ENCODE results near the gene ABCA1.
"Not testable (repeated sequence)": the region's sequence is repeated elsewhere in the genome, so short reads cannot be mapped to it uniquely, and the experiment has no call there.

The ABCA1 gene, protein sequence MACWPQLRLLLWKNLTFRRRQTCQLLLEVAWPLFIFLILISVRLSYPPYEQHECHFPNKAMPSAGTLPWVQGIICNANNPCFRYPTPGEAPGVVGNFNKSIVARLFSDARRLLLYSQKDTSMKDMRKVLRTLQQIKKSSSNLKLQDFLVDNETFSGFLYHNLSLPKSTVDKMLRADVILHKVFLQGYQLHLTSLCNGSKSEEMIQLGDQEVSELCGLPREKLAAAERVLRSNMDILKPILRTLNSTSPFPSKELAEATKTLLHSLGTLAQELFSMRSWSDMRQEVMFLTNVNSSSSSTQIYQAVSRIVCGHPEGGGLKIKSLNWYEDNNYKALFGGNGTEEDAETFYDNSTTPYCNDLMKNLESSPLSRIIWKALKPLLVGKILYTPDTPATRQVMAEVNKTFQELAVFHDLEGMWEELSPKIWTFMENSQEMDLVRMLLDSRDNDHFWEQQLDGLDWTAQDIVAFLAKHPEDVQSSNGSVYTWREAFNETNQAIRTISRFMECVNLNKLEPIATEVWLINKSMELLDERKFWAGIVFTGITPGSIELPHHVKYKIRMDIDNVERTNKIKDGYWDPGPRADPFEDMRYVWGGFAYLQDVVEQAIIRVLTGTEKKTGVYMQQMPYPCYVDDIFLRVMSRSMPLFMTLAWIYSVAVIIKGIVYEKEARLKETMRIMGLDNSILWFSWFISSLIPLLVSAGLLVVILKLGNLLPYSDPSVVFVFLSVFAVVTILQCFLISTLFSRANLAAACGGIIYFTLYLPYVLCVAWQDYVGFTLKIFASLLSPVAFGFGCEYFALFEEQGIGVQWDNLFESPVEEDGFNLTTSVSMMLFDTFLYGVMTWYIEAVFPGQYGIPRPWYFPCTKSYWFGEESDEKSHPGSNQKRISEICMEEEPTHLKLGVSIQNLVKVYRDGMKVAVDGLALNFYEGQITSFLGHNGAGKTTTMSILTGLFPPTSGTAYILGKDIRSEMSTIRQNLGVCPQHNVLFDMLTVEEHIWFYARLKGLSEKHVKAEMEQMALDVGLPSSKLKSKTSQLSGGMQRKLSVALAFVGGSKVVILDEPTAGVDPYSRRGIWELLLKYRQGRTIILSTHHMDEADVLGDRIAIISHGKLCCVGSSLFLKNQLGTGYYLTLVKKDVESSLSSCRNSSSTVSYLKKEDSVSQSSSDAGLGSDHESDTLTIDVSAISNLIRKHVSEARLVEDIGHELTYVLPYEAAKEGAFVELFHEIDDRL (N-terminal part only)

GRCh38 chr9:104927912-104928740 lies at the start of gene ABCA1:
TSS of gene ABCA1 (minus strand) at chr9:104928155. CDS start at chr9:104903679, 24,476 bp downstream.
- TF ChIP-seq, protein P1, sequence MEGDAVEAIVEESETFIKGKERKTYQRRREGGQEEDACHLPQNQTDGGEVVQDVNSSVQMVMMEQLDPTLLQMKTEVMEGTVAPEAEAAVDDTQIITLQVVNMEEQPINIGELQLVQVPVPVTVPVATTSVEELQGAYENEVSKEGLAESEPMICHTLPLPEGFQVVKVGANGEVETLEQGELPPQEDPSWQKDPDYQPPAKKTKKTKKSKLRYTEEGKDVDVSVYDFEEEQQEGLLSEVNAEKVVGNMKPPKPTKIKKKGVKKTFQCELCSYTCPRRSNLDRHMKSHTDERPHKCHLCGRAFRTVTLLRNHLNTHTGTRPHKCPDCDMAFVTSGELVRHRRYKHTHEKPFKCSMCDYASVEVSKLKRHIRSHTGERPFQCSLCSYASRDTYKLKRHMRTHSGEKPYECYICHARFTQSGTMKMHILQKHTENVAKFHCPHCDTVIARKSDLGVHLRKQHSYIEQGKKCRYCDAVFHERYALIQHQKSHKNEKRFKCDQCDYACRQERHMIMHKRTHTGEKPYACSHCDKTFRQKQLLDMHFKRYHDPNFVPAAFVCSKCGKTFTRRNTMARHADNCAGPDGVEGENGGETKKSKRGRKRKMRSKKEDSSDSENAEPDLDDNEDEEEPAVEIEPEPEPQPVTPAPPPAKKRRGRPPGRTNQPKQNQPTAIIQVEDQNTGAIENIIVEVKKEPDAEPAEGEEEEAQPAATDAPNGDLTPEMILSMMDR (IDR thresholded peaks at IDR 0.05; ENCODE audit: low read depth, low read length): no peak
- peak within 1 kb of the TSS; percentile 95 for H3K4me3 ChIP-seq (ENCODE audit: low read depth, low read length)

- TF ChIP-seq, protein P1 (IDR thresholded peaks at IDR 0.05; ENCODE audit: low read depth, low read length): no peak
- H3K4me3 ChIP-seq (ENCODE audit: low read depth, low read length): no peak overlapping the region
Measured at GRCh38 chr9:104977580-104977979, 49.6 kb upstream of the ABCA1 start.

DNA sequence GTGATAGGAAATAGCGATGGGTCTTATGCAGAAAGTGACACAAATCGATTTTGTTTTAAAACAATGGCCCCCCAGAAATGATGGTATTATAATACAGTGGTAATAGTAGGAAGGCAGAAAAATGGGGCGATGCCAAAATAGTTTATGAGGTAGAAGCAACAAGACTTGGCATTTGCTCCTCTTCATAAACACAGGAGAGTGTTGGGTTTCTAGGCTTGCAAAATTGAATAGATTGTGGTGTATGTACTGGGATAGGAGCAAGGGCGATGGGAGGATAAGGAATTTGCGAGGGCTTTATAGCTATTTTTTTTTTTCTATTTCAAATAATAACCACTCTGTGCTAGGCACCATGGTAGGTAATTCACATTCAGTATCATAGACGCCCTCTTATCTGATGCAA lies 49.2 kb upstream of the ABCA1 start:
- H3K4me3 ChIP-seq (ENCODE audit: low read depth, low read length): no peak overlapping the region
- TF ChIP-seq, protein P1 (IDR thresholded peaks at IDR 0.05; ENCODE audit: low read depth, low read length): no peak

GRCh38 chr9:104975966-104976595 lies 48.1 kb upstream of the ABCA1 start:
- not testable (repeated sequence) for H3K4me3 ChIP-seq (ENCODE audit: low read depth, low read length)

- TF ChIP-seq, protein P1 (IDR thresholded peaks at IDR 0.05; ENCODE audit: low read depth, low read length): no peak
Measured at GRCh38 chr9:104974053-104974962, 46.4 kb upstream of the ABCA1 start.

GRCh38 chr9:104972242-104972866 lies 44.4 kb upstream of the ABCA1 start:
- no peak overlapping the region for H3K4me3 ChIP-seq (ENCODE audit: low read depth, low read length)
- TF ChIP-seq, protein P1 (IDR thresholded peaks at IDR 0.05; ENCODE audit: low read depth, low read length): no peak

More at GRCh38 chr9:104974053-104974962, 46.4 kb upstream of the ABCA1 start:
- no peak overlapping the region for H3K4me3 ChIP-seq (ENCODE audit: low read depth, low read length)
